Stimulated activated CD4-positive, alpha-beta T cell treated with anti-CD3 and anti-CD28 coated beads, Interleukin-1b, Interleukin-23, amount 100 ng/mL, for 24 hours (primary cell): ENCODE measurements around the gene PRDM16.
"Not testable (repeated sequence)": the region's sequence is repeated elsewhere in the genome, so short reads cannot be mapped to it uniquely, and the experiment has no call there.

Experiments
- DNase-seq, 4 experiments: peaks; one replicate each; pipeline ENCODE4 v3.0.0-alpha.2; 2020; ENCODE audit warnings: low read depth in 4 of 4, low spot score in 1 of 4

The PRDM16 gene

GRCh38 chr1:3273447-3273846, 204.4 kb downstream of the PRDM16 start:
- no peak for DNase-seq

- DNase-seq, result no peak
Measured at GRCh38 chr1:3274972-3275371, 206.0 kb downstream of the PRDM16 start.

GRCh38 chr1:3275471-3276340, 206.7 kb downstream of the PRDM16 start:
- DNase-seq, result no peak

- no peak for DNase-seq
Measured at GRCh38 chr1:3276341-3276800, 207.4 kb downstream of the PRDM16 start.

GRCh38 chr1:3277011-3277471, 208.0 kb downstream of the PRDM16 start:
- DNase-seq, result no peak

- DNase-seq, result no peak
Measured at GRCh38 chr1:3277623-3278022, 208.6 kb downstream of the PRDM16 start.

- DNase-seq, result no peak
Measured at GRCh38 chr1:3278416-3279181, 209.6 kb downstream of the PRDM16 start.

- no peak for DNase-seq
Measured at GRCh38 chr1:3279182-3279470, 210.1 kb downstream of the PRDM16 start.

GRCh38 chr1:3281735-3282134, 212.7 kb downstream of the PRDM16 start:
- DNase-seq, result no peak

GRCh38 chr1:3282186-3282585, 213.2 kb downstream of the PRDM16 start:
- no peak for DNase-seq

GRCh38 chr1:3282656-3283430, 213.8 kb downstream of the PRDM16 start:
- no peak for DNase-seq

GRCh38 chr1:3283849-3284248, 214.8 kb downstream of the PRDM16 start:
- peak in 1 of 4 experiments; percentile 5 for DNase-seq

- no peak for DNase-seq
Measured at GRCh38 chr1:3284691-3285090, 215.7 kb downstream of the PRDM16 start.

GRCh38 chr1:3285106-3285740, 216.2 kb downstream of the PRDM16 start:
- no peak for DNase-seq

GRCh38 chr1:3287095-3287494, 218.1 kb downstream of the PRDM16 start:
- not testable (repeated sequence) for DNase-seq

GRCh38 chr1:3287656-3288160, 218.7 kb downstream of the PRDM16 start:
- DNase-seq, result no peak

- no peak for DNase-seq
Measured at GRCh38 chr1:3289502-3289901, 220.5 kb downstream of the PRDM16 start.

GRCh38 chr1:3290438-3290837, 221.4 kb downstream of the PRDM16 start:
- no peak for DNase-seq

- DNase-seq, result no peak
Measured at GRCh38 chr1:3290915-3291314, 221.9 kb downstream of the PRDM16 start.

- no peak for DNase-seq
Measured at GRCh38 chr1:3292051-3292722, 223.2 kb downstream of the PRDM16 start.
